Activated CD4-positive, CD25-positive, alpha-beta regulatory T cell treated with anti-CD3 and anti-CD28 coated beads, Interleukin-2, amount 50 U/mL, for 16 hours (primary cell): ENCODE data around the gene GNPNAT1.
A peak's percentile ranks its signal among the peaks of the same experiment; 100 is the strongest.
"Not testable (repeated sequence)": the region's sequence is repeated elsewhere in the genome, so short reads cannot be mapped to it uniquely, and the experiment has no call there.

ENCODE experiments used
- DNase-seq: peaks from one replicate; pipeline ENCODE4 v3.0.0-alpha.2; 2020; ENCODE audit warnings: low read depth, low spot score

Gene GNPNAT1

DNA sequence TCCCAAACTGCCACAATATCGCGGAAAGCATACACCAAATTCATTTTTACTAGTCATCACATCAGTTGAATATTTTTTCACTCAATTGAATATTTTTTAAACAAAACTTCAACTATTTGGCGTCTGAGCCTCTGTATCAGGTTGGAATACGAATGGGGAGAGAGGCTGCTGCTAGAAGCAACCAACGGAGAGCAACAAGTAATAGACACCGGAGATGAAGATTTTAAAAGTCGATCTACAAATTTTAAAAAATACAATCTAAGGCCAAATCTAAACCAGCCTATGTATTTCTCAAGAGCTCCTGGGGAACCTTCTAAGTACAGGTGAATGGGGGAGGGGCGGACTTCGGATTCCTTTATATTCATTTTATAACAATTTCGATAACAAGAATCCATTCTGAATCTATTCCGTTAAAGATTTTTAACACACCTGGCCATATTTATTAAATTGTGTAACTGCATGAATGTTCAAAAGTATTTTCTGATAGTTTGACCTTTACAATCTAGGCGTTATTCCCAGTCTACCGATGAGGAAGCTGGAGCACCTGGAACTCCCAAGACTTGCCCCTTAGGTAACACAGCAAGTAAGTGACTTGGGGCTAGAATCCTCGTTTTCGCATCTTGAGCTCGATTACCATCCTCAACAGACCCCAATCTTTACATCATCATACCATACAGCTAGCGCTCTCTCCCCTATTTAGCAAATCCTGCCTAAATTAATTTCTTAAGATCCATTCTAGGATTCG, 1.2 kb downstream of the GNPNAT1 start:
- DNase-seq: no peak

DNA sequence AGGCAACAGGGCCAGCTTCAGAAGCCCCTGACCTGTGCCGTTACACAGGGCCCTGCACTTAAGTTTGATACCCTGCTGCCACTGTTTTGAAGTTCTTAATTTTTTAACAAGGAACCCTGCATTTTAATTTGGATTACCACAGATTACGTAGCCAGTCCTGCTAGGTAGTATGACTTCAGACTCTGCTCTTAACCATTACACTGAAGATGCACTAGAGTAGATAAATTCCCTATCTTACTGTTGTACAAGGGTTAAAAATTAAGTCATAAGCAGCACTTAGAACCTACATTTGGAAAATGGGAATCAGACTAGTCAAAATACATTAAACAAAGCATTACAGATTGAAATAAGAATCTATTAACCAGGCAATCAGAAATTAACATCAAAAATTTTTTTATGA, 2.3 kb downstream of the GNPNAT1 start:
- no peak for DNase-seq

DNA sequence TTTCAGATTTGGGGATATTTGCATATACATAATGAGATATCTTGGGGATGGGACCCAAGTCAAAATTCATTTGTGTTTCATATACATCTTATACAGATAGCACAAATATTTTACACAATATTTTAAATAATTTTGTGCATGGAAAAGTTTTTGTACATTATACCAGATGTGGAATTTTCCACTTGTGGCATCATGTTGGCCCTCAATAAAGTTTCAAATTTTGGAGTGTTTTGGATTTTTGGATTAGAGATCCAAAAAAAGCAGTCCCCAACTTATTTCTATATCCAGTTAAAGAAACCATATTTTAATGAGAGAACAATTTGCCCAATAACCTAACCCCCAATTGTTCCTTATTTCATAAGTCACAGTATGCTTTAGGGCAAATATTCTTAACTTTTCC, 4.5 kb downstream of the GNPNAT1 start:
- DNase-seq: no peak

DNA sequence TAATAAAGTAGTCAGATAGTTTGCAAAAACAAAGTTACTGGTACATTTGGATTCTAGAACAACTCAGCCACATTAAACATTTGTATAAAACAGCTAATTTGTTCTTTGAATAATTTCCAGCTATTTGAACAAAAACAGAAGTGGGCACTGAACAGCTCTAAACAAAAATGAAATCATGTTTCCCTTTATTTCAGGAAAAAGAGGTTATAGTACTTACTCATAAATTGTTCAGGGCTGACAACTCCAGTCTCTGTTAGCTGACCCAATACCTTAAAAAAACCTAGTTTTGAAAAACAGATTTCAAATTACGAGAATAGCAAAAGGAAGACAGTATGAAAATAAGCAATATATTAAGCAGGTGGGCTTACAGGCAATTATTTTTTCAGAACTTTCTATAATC, 8.2 kb downstream of the GNPNAT1 start:
- DNase-seq: no peak

DNA sequence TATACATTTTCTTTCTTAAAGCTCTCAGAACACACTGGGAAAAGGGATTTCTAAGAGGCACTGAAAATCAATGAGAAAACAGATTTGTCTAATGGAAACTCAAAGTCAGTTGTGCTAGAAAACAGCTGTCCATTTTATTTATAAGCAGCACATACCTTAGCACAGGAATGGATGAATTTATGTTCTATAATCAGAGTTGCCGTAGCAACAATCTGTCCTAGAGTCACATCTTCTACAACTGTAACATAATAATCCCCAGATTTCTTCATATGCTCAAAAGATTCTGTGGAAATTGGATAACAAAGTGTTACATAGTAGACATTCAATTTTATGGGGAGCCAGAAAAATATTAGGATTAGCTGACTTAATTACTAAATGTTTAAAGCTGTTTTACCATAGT, 9.8 kb downstream of the GNPNAT1 start:
- DNase-seq: no peak

DNA sequence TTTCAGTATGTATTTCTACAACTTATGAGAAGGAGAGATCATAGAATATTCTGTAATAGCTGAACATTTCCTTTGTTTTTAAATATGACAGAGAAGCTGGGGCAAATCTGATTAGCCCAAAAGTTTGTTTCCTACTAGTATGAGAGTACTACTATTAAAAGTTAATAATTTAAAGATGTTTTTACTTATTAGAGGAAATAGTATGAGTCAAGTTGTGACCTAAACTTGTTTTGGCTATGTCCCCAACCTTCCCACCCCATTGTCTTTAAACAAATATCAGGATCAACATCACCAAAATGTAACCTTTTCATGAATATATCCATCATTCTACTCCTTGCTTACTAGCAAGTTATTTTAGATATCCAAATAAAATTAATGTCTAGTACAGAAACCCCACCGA, 10.5 kb downstream of the GNPNAT1 start:
- no peak for DNase-seq

DNA sequence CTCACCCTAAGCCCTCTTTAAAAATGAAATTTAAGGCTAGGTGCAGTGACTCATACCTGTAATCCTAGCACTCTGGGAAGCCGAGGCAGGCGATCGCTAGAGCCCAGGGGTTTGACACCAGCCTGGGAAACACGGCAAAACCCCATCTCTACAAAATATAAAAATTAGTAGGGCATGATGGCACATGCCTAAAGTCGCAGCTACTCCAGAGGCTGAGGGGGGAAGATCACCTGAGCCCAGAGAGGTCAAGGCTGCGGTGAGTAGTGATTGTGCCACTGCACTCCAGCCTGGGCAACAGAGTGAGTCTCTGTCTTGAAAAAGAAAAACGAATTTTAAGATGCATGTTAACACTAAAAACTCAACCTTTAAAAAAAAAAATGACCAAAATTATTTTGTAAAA, 12.7 kb downstream of the GNPNAT1 start:
- DNase-seq: no peak

DNA sequence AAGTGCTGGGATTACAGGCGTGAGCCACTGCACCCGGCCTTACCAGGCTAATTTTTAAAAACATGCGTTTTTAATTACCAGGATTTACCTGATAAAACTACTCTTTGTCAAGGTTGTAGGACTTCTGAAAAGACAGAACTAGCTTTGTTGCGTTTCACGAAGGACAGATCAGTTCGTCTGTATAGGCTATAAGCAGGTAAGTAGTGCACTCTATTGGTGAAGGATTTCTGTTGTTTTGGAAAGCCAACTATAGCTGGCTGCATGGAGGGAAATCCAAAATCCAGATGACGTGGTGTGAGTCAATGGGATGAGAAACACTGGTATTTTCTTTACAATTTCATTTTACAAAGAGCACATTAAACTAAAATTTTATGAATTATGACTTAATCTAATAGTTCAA, 14.6 kb downstream of the GNPNAT1 start:
- no peak for DNase-seq

DNA sequence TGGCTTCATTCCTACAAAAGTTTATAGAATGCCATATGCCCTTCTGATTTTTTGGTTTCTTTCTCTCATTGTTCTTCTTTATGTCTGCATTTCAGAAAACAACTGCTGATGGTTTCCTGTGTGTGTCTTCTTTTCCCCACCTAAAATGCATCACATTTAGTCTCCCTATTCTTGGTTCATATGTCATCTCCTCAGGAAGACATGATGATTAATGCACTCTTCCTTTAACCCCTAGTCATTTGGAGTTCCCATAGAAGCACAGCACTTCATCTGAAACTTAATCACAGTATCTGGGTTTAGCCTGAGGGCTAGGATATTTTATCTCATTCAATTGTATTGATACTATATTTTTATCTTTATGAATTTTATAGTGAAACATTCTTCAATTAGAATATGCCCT, 21.5 kb downstream of the GNPNAT1 start:
- no peak for DNase-seq

DNA sequence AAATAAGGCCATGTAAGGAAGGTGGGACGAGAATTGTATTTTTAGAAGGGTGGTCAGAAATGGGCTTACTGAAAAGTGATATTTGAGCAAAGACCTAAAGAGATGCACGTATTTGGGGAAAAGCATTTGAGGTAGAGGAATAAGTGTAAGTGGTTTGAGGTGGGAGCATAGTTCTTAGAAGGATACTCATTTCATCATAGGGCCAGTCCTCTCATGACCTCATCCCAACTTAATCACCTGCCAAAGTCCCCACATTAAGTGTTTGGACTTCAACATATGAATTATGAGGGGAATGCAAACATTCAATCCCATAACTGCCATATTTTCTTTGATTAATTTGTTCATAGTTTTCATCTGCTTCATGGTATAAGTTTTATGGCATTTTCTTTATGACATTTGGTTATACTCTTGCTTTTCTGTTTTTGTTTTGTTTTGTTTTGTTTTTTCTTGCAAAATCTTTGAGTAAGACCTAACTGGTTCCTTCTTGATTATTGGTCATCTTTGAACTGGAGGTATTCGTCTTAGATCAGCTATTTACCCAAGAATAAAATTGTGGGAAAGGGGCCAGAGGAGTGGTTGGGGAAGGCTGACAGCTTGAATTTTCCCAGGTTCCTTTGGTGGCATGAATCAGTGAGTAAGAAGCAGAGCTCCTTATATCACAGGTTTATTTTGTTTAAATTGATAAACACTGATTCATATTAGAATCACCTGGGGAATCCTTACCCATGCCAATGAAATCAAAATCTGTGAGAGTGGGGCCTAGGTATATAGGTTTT, 24.2 kb downstream of the GNPNAT1 start:
- DNase-seq: no peak

DNA sequence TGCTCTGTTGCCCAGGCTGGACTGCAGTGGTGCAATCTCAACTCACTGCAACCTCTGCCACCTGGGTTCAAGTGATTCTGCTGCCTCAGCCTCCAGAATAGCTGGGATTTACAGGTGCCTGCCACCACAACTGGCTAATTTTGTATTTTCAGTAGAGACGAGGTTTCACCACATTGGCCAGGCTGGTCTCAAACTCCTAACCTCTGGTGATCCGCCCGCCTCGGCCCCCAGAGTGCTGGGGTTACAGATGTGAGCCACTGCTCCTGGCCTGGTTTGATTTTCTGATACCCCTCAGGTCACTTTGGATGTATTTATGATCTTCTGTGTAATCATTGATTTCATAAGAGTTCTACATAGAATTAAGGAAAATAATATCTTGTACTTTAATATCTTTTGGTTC, 28.5 kb downstream of the GNPNAT1 start:
- not testable (repeated sequence) for DNase-seq

DNA sequence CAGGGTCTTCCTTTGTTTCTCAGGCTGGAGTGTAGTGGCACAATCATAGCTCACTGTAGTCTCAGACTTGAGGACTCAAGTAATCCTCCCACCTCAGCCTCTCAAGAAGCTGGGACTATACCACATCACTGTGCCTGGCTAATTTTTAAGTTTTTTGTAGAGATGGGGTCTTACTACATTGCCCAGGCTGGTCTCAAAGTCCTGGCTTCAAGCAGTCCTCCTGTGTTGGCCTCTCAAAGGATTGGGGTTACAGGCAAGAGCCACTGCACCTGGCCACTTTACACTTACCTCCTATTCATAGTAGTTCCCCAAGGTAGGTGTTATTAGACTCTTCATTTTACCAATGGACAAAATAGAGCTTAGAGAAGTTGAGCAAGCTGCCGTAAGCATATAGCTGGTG, 32.3 kb downstream of the GNPNAT1 start:
- no peak for DNase-seq

DNA sequence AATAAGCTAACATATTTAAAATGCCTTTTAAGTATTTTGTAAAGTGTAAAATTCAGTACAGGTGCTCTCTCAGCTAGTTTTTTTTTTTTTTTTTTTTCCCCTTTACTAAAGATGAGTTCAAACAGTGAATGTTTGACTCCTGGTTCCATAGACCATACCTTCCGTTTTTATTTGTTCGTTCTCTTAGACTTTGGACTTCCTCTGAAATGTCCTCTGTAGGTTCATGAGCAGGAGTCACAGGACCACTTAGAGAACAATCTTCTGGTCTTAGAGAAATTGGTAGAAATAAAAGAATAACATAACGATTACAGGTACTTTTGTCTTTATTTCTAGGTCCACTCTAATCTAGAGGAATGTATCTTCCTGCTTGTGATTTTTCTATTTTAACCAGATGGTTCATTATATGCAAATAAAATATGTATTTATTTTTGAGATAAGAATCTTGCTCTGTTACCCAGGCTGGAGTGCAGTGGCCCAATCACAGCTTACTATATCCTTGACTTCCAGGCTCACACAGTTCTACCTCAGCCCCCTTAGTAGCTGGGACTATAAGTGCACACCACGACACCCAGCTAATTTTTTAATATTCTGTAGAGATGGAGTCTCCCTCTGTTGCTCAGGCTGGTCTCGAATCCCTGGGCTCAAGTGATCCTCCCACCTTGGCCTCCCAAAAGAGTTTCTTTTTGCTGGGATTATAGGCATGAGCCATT, 35.6 kb downstream of the GNPNAT1 start:
- no peak for DNase-seq

DNA sequence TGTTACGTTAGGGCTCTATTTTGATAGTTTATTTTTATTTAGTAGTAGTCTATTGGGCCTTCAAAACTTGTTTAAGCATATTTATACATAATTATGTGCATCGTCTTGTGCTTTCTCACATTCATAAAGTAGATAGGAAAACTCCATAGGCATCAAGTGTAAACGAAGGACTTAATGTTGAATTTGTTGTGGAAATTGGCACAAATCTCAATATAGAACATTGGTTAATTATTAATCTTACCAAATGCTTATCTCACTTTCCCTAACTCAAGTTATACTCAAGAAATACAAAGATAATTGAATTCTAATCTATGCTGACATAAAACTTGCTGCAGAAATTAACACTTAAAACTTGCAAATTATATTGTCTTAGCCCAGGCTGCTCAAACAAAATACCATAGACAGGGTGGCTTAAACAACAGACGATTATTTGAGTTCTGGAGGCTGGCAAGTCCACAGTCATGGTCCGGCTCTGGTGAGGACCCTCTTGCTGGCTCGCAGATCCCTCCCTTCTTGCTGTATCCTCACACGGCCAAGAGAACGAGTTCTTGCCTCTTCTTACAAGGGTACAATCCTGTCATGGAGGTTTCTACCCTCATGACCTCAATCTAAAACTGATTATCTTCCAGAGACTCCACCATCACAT, 42.6 kb downstream of the GNPNAT1 start:
- DNase-seq: no peak

DNA sequence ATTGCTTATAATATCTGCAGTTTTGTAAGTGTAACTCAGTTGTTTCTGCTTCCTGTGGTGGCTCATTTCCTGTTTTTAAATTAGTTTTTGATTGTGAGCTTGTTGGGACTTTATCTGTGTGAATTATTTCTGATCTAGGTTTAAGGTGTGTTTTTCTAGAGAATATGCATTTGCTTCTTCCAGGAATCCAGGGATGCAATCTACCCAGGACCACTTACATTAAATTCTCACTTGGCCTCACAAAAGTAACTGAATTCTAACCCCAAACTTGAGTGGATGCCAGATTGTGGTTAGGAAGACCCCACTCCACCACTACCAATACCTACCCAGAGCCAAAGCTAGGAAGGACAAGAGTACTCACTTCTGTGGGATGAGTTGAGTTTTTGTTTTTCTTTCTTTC, 49.5 kb downstream of the GNPNAT1 start:
- DNase-seq: no peak

DNA sequence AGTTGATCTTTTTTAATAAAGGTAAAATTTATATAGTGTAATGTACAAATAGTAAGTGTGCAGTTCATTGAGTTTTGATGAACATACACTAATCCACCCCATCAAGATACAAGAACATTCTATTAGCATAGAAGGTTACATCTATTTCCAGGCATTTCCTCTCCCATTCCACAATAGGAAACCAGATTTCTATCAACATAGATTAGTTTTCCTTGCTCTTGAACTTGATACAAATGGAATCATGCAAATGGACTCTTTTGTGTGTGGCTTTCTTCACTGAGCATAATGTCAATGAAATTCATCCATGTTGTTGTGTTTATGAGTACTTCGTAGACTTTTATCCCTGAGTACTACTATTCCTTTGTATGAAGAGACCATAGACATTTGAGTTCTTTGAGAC, 50.7 kb downstream of the GNPNAT1 start:
- no peak for DNase-seq

DNA sequence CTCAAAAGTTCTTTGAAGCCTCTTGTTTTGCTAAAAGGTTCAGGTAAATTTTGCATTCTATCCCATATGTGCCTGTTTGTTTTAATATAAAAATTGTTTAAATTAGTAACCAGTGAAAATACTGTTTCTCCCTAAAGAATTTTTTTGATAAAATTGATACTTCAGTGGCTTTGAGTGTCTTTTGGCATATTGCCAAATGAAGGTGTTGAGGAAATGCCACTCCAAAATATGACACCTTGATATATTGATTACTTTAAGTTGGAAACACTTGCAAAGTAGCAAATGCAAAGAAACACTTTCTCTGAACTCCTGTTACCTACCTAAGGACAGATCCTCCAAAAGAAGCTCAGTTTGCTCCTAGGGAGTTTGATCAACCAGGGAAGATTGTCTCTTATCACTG, 53.0 kb downstream of the GNPNAT1 start:
- no peak for DNase-seq

DNA sequence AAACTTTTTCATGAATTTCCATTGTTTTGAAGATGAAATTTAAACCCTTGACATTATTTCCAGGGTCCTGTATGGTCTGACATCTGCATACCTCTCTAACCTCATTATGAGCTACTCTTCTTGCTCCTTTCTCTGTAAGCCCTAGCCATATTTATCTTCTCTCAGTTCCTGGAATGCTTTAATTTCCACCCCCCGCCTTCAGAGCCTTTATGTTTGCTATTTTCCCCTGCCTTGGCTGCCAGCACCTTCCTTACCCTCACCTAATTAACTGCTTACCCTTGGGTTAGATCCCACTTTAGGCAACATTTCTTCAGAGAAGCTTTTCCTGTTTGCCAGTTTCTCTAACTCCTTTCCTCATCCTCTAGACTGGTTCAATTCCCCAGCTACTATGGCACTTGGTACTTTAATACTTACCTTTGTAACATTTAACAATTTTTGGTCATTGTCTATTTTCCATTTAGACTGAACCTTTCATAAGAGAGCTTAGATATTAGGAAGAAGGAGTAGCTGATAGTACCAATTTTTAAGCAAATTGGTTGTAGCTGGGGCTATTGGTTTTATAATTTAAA, 55.4 kb downstream of the GNPNAT1 start:
- DNase-seq: no peak

DNA sequence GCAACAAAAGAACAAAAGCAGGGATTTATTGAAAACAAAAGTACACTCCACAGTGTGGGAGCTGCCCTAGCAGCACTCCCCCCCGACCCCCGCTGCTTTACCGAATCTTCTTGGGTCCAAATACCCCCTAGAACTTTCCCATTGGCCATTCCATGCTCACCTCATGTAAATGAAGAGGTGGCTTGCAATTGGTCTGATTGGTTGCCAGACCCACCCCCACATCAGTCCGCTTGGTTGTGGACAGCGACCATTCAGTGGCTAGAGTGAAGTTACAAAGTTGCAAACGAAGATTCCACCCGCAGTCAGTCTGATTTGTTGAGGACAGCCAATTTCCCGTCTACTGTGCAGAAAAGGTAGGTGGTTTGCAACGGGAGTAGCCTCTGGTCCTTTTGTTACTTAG, 57.6 kb downstream of the GNPNAT1 start:
- DNase-seq: no peak

DNA sequence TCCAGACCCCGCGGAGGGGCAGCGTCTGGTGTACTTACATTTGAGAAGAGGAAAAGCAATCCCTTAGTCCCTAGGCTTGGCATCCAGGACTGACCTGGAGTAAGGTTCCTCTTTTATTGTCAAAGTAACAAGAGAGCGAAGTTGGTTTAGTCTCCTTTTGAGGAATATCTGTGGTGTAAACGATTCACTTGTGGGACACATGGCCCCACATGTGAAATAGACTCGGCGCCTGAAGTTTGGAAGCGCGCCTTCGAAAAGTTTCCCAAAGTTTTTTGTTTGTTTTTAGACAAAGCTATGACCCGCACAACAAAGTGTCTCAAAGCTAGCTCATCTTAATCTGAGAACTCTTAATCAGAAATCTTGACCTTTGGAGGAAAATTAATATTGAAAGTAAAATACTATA, 60.7 kb downstream of the GNPNAT1 start:
- DNase-seq: no peak

DNA sequence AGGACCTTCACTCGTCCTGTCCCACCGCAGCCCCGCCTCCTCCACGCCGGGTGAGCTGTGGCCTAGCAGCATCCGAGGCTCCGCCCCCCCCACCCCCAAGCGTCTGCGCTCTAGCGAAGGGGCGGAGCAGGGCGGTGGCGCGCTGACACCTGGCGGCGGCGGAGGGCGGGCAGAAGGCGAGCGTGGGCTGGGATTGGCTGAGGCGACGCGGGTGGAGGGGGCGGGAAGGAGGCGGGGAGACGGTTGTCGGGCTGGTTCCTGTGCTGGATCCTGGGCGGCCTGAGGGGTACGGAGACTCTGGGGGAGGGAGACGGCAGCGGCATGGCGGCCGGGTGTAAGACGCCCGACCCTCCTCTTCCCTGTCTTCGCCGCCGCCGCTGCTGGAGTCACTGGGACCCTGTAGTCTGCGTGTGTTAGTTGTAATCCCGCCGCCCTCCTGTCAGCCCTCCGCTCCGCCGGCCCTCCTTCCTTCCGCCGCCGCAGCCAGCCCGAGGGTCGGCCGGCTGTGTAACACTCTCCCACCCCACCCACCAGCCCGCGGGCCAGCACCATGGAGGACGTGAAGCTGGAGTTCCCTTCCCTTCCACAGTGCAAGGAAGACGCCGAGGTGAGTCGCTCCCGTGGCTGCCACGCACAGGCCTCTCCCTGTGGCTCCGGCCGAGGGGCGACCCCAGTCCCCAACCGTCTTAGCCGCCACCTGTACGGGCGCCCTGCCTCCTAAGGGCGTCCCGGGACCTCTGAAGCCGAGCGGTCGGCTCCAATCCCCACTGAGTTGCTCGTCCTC, 61.3 kb downstream of the GNPNAT1 start, which contains the start of gene STYX:
STYX (plus strand) TSS at position 242 of the 784 bp plus-strand sequence; CDS start at position 551, 309 bp downstream.
- DNase-seq: peak; percentile 93
